ENCODE data around the gene RABEPK.

DNA sequence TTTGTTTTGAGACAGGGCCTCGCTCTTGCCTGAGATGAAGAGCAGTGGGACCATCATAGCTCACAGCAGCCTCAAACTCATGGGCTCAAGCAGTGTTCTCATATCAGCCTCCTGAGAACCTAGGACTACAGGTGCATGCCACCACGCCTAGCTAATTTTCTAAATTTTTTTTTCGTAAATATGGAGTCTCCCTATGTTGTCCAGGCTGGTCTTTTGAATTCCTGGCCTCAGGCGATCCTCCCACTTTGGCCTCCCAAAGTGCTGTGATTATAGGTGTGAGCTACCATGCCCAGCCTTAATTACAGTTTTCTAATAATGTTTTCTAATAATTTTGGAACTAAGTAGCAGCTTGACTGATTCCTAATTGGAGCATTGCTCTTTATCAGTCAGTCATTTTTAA, 76.4 kb downstream of the RABEPK start:
- TF ChIP-seq, protein P1, sequence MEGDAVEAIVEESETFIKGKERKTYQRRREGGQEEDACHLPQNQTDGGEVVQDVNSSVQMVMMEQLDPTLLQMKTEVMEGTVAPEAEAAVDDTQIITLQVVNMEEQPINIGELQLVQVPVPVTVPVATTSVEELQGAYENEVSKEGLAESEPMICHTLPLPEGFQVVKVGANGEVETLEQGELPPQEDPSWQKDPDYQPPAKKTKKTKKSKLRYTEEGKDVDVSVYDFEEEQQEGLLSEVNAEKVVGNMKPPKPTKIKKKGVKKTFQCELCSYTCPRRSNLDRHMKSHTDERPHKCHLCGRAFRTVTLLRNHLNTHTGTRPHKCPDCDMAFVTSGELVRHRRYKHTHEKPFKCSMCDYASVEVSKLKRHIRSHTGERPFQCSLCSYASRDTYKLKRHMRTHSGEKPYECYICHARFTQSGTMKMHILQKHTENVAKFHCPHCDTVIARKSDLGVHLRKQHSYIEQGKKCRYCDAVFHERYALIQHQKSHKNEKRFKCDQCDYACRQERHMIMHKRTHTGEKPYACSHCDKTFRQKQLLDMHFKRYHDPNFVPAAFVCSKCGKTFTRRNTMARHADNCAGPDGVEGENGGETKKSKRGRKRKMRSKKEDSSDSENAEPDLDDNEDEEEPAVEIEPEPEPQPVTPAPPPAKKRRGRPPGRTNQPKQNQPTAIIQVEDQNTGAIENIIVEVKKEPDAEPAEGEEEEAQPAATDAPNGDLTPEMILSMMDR (conservative IDR thresholded peaks at IDR 0.05 in 1 of 2, IDR thresholded peaks at IDR 0.05 in 1 of 2; ENCODE audit: extremely low read depth in 1 of 2, insufficient read depth in 1 of 2, low read depth in 1 of 2, low read length in 2 of 2), result no peak
- TF ChIP-seq EZH2 (IDR thresholded peaks at IDR 0.05; ENCODE audit: borderline replicate concordance, low read length), result no peak
